Spleen (tissue), 11 donors: Measurements from ENCODE around the gene SLC39A5. TPM values are rescaled to one million over a fixed set of nuclear protein-coding genes. Genes with fewer than 3 reads are reported as not detected.

Source experiments
- DNase-seq: peaks from one replicate; pipeline ENCODE4 v3.0.0-alpha.2; 2020
- H3K27ac ChIP-seq, 8 donors: fragments of 200-600 bp; sonication (generic) in 7 of 8; 1 replicate in 4 of 8; 2 replicates in 4 of 8; pipeline versions ENCODE4 v1.5.0 to v1.8.0; 2016 to 2021; ENCODE audit warnings: inconsistent platforms in 4 of 8, mild to moderate bottlenecking in 4 of 8, moderate library complexity in 1 of 8
- H3K27me3 ChIP-seq, 7 donors: fragments of 200-600 bp; sonication (generic) in 6 of 7; replicated peaks in 1 of 7; 1 replicate in 4 of 7; 2 replicates in 3 of 7; pipeline versions ENCODE4 v1.5.0 to v1.8.0; 2016 to 2021; ENCODE audit warnings: inconsistent platforms in 3 of 7, mild to moderate bottlenecking in 1 of 7
- H3K36me3 ChIP-seq, 6 donors: fragments of 200-600 bp; sonication (generic) in 5 of 6; 1 replicate in 4 of 6; 2 replicates in 2 of 6; pipeline versions ENCODE4 v1.5.0 to v1.8.0; 2016 to 2021; ENCODE audit warnings: inconsistent platforms in 2 of 6
- H3K4me1 ChIP-seq, 6 donors: fragments of 200-600 bp; sonication (generic) in 5 of 6; 1 replicate in 3 of 6; 2 replicates in 3 of 6; pipeline versions ENCODE4 v1.5.0 to v1.8.0; 2016 to 2021; ENCODE audit warnings: inconsistent platforms in 3 of 6
- H3K4me3 ChIP-seq, 8 donors: fragments of 200-600 bp; sonication (generic) in 7 of 8; 1 replicate in 4 of 8; 2 replicates in 4 of 8; pipeline versions ENCODE4 v1.5.0 to v1.8.0; 2016 to 2021; ENCODE audit warnings: inconsistent platforms in 4 of 8, mild to moderate bottlenecking in 4 of 8, moderate library complexity in 2 of 8
- H3K9me3 ChIP-seq, 8 donors: fragments of 200-600 bp; sonication (generic) in 7 of 8; 1 replicate in 4 of 8; 2 replicates in 4 of 8; pipeline versions ENCODE4 v1.5.0 to v1.8.0; 2016 to 2021; ENCODE audit warnings: inconsistent platforms in 4 of 8
- CTCF ChIP-seq, 11 experiments: fragments of 200-600 bp in 7 of 11; fragments of 450-650 bp in 4 of 11; sonication (generic) in 4 of 11; IDR thresholded peaks in 8 of 11; conservative IDR thresholded peaks in 3 of 11; 1 replicate in 7 of 11; 2 replicates in 4 of 11; pipeline versions ENCODE4 v1.4.0 to v1.8.0; 2016 to 2021; ENCODE audit warnings: antibody characterized with exemption in 11 of 11, inconsistent platforms in 4 of 11, mild to moderate bottlenecking in 1 of 11
- POLR2A ChIP-seq, 3 donors: fragments of 450-650 bp; IDR thresholded peaks; one replicate each; pipeline ENCODE4 v1.5.1; 2017; ENCODE audit warnings: antibody characterized with exemption in 3 of 3, mild to moderate bottlenecking in 1 of 3
- POLR2AphosphoS5 ChIP-seq, 3 donors: sonication (generic); formaldehyde crosslinking; IDR thresholded peaks; one replicate each; pipeline ENCODE4 v1.5.1; 2017; ENCODE audit warnings: antibody characterized with exemption in 3 of 3
- WGBS, 5 donors: extraction: QIAGEN DNeasy Blood & Tissue Kit in 3 of 5; methylation state at CpG; one replicate each; pipeline versions ENCODE4 v1.1.5 to v1.1.7; 2013 to 2018; 5-methylcytosine and 5-hydroxymethylcytosine counted together
- intact Hi-C: fragments of 100-400 bp; cut with DNase I; formaldehyde crosslinking; loops from one replicate; pipeline ENCODE4 v1.15.0; 2023; ENCODE audit warnings: low total_unique reads
- polyA plus RNA-seq, 3 donors: library from polyadenylated mRNA; stranded (reverse); fragments of 200-250 nt; gene quantifications; one replicate each; pipeline ENCODE4 v1.2.1, GENCODE V29; 2013
- total RNA-seq, 7 donors: library from RNA; depleted of rRNA in 3 of 7; stranded (reverse); fragments of >200 nt in 3 of 7; fragmentation: NEBNext Ultra II Directional in 4 of 7; extraction: Animal tissue kit (Norgen Biotek cat#: 25700) in 4 of 7; gene quantifications; one replicate each; pipeline versions ENCODE4 v1.1.0 to v1.2.1, GENCODE V29; 2016 to 2021
- donor health status: healthy with polysubstance abuse.
- donor health status: DM: no; HTN: no; CAD: no; lungs with moderate emphysema.
- donor health status: DM: no; HTN: no; CAD: no.
- donor health status: Bipolar disorder and iron deficiency.
- donor health status: healthy.
- donor health status: DM: no; HTN: no; CAD: no.
- donor health status: DM: yes; HTN: yes; CAD: no.

The SLC39A5 gene
- total and polyA plus RNA-seq, 10 donors, result 0.18 to 1.3 (median 0.53) TPM; not detected in 4

GRCh38 chr12:56213878-56214277 is 16.0 kb upstream of the SLC39A5 start:
- Histone ChIP-seq H3K4me1 (peaks cover 0 to 27% (median 10%) of the 10 kb centered on the region in 6 donors), H3K9me3 (no peaks in the 10 kb centered on the region), H3K36me3 (peaks cover 2 to 94% (median 79%) of the 10 kb centered on the region in 6 donors), H3K27me3 (no peaks in the 10 kb centered on the region), H3K4me3 (no peak overlapping the region), H3K27ac (no peak overlapping the region)
- intact Hi-C loops, result no loop called here
- TF ChIP-seq CTCF (IDR thresholded peaks at IDR 0.05 in 8 of 11, conservative IDR thresholded peaks at IDR 0.05 in 3 of 11), result no peak
- no peak for TF ChIP-seq POLR2A (IDR thresholded peaks at IDR 0.05)
- TF ChIP-seq POLR2AphosphoS5 (IDR thresholded peaks at IDR 0.05), result no peak
- DNase-seq, result no peak
- 90 to 97% (median 93%) methylated on average over 5 of the region's 5 CpGs for WGBS, 5 donors

- Histone ChIP-seq H3K36me3 (peaks cover 2 to 68% (median 54%) of the 10 kb centered on the region in 6 donors), H3K27ac (no peak overlapping the region), H3K4me1 (peaks cover 14 to 52% (median 30%) of the 10 kb centered on the region in 6 donors), H3K27me3 (no peaks in the 10 kb centered on the region), H3K4me3 (no peak overlapping the region), H3K9me3 (no peaks in the 10 kb centered on the region)
- intact Hi-C loops, result no loop called here
- 83 to 93% (median 89%) methylated on average over 3 of the region's 3 CpGs for WGBS, 5 donors
- TF ChIP-seq POLR2A (IDR thresholded peaks at IDR 0.05), result no peak
- no peak for TF ChIP-seq CTCF (IDR thresholded peaks at IDR 0.05 in 8 of 11, conservative IDR thresholded peaks at IDR 0.05 in 3 of 11)
- DNase-seq, result no peak
Observed at GRCh38 chr12:56216461-56216860, 13.4 kb upstream of the SLC39A5 start.

GRCh38 chr12:56219840-56220239 is 10.0 kb upstream of the SLC39A5 start:
- H3K9me3 ChIP-seq, result no peaks in the 10 kb centered on the region
- H3K27ac ChIP-seq, result peak overlapping the region in 7 of 8 donors; percentile 92 to 97 (median 96)
- peaks cover 0 to 34% (median 21%) of the 10 kb centered on the region in 6 donors for H3K36me3 ChIP-seq
- H3K27me3 ChIP-seq, result no peaks in the 10 kb centered on the region
- intact Hi-C loops, result no loop called here
- no peak for DNase-seq
- no peak for TF ChIP-seq POLR2AphosphoS5 (IDR thresholded peaks at IDR 0.05)
- TF ChIP-seq CTCF (IDR thresholded peaks at IDR 0.05 in 8 of 11, conservative IDR thresholded peaks at IDR 0.05 in 3 of 11), result no peak
- no peak for TF ChIP-seq POLR2A (IDR thresholded peaks at IDR 0.05)
- H3K4me1 ChIP-seq, result peaks cover 33 to 78% (median 55%) of the 10 kb centered on the region in 6 donors
- H3K4me3 ChIP-seq, result peak overlapping the region in 3 of 8 donors; percentile 76 to 86 (median 79)
- 88 to 94% (median 92%) methylated on average over 9 of the region's 9 CpGs for WGBS, 5 donors

GRCh38 chr12:56220611-56221231 is 9.1 kb upstream of the SLC39A5 start:
- no peaks in the 10 kb centered on the region for H3K9me3 ChIP-seq
- H3K27ac ChIP-seq, result peak overlapping the region; percentile 92 to 97 (median 96)
- no peak for DNase-seq
- peak overlapping the region; percentile 66 to 86 (median 75) for H3K4me3 ChIP-seq
- TF ChIP-seq POLR2AphosphoS5 (IDR thresholded peaks at IDR 0.05) (peak in 1 of 3 donors; percentile 62), POLR2A (IDR thresholded peaks at IDR 0.05) (no peak)
- H3K36me3 ChIP-seq, result peaks cover 0 to 28% (median 12%) of the 10 kb centered on the region in 6 donors
- 4 to 10% (median 4%) methylated on average over 10 of the region's 10 CpGs for WGBS, 5 donors
- H3K4me1 ChIP-seq, result peaks cover 37 to 87% (median 63%) of the 10 kb centered on the region in 6 donors
- intact Hi-C loops, result no loop called here
- H3K27me3 ChIP-seq, result no peaks in the 10 kb centered on the region
